Stromal cell of bone marrow (primary cell): ENCODE data around the gene ANKRD44.
A peak's percentile ranks its signal among the peaks of the same experiment; 100 is the strongest.

Source experiments
- DNase-seq: peaks from one replicate; pipeline ENCODE4 v3.0.0-alpha.2; 2012; ENCODE audit warnings: low read depth

Gene ANKRD44

GRCh38 chr2:197176522-197176921, 134.1 kb downstream of the ANKRD44 start:
- no peak for DNase-seq

DNA sequence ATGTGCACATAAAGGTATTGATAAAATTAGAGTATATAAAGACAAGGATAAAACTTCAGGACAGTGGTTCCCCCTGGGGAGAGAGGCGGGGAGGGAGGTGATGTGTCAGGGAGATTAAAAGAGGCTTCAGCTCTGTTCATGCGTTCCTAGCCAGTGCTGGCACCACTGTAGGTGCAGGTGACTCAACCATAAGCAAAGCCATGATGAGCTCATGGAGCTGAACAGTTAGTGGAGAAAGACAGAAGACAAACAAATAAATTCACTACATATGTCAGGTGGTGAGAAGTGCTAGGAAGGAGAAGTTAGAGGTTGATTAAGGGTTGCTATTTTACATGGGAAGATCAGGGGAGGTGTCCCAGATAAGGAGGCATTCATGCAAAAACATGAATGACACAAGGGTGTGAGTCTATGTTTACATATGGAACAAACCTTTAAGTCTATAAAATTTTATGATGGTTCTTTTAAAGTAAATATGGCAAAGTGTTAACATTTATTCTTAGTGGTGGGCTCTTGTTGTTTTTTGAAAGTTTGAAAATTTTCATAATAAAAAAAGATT, 136.0 kb downstream of the ANKRD44 start:
- DNase-seq: no peak

DNA sequence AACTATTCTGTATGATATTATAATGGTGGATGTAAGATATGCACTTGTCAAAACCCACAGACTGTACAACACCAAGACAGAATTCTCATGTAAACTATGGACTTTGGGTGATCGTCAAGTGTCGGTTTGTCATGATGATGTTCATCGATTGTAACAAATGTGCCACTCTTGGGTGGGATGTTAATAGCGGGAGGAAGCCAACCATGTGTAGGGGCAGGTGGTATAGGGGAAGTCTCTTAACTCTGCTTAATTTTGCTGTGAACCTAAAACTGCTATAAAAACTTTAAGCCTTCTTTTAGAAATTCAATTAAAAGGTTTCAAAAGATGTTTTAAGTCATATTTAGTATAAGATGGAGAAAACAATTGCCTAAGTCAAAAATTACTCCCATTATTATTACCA, 139.0 kb downstream of the ANKRD44 start:
- no peak for DNase-seq

DNA sequence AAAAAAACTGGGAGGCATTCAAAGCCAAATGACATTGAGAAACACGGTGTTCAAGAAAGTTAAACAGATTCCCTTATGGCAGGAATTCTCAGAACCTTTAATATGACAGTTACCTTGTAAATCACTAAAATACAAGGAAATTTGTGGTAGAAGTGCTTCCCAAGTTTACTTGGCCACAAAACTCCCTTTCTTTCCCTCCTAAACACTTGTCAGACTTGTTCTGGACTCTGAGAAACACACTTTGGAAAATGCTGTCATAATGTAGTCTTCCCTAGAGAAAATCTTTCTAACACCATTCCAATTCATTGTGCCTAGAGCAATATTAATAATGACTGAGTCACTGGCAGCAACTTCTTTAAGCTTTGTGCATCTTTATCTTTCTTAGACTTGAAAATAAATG, 140.4 kb downstream of the ANKRD44 start:
- DNase-seq: no peak

DNA sequence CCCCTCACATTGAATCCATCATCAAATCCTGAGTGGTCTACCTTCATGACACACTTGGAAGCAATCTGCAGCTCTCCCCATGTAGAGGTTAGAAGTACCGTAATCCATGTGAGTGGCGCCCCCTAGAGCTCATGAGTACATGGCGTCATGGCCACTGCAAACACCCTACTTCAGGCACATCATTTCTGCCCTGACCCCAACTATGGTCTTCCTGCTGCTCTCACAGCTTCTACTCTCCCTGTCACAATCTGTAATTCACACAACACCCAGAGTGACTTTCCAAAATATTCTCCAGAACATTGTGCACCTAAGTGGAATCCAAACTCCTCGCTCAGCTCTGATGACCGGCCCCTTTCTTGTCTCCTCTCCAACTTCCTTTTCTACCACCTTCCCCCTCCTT, 141.9 kb downstream of the ANKRD44 start:
- DNase-seq: peak; percentile 30

DNA sequence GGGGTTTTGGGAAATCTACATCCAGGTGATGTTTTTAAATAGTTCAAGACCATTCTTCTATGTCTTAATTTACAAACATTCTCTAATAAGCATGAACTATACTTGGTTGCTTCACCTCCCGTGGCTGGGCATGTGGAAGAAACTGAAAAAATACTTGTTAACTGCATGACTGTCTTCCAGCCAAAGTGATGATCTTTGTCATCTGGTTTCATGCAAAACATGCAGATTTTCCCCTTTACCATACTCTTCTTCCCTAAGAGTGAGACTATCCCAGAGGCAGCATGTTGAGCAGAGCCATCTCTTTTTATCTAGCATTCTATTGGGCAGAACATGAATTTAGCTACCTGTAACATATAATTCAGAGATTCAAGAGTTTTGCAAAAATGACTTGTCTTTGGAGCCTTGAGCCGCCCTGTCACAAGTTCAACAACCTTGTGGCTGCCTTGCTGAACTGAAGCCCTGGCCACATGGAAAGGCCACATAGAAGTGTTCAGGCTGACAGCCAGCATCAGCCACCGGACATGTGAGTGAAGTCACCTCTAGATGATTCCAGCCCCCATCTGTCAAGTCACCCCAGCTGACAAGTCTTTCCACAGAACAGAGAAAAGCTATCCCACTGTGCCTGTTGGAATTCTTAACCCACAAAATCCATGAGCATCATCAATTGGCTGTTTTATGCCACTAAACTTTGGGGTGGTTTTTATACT, 142.8 kb downstream of the ANKRD44 start:
- DNase-seq: no peak

DNA sequence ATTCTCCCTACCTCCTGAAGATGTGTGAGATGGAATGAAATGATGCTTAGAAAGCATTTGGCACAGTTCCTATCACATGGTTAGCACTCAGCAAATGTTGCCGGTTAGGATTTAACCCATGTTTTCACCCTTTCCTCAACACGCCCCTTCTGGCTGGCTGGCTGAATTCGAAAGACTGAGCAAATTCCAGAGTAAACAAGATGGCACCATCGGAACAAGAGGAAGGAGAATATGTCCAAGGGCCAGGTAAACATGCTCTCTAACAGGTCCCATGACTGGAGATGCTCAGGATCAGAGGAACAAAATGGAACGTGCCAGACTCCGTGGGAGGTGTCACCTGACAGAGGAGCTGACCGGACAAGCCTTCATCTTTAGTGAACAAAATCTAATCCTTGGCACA, 145.6 kb downstream of the ANKRD44 start:
- no peak for DNase-seq

DNA sequence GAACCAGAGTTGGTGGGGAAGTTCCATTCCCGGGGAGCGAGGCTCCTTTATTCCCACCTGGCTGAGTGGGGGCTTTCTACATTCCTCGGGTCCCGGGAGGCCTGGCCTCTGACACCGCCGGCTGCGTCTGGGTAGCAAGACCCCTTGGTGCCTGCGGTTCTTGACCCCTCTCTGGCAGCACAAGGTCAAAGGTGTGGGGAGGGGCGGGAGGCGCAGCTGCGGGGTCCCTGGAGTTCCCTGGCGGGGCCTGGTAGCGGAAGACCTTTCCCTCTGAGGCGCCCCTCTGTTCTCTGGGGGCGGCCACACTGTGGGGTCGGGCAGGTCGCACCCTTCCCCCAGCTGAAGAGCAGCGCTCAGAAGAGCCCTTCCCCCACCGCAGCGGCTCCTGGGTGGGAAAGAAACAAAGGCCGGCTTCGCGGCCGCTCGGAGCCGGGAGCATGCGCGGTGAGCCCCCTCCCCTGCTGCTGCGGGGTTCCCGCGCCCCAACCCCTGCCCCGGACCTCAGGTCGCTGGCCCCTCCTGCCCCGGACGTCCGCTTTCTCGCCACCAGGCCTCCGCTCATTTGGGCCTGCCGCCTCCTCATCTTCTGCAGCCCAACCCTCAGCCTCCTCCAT, 146.3 kb downstream of the ANKRD44 start:
- DNase-seq: no peak

GRCh38 chr2:197163712-197164140, 146.9 kb downstream of the ANKRD44 start:
- DNase-seq: no peak

DNA sequence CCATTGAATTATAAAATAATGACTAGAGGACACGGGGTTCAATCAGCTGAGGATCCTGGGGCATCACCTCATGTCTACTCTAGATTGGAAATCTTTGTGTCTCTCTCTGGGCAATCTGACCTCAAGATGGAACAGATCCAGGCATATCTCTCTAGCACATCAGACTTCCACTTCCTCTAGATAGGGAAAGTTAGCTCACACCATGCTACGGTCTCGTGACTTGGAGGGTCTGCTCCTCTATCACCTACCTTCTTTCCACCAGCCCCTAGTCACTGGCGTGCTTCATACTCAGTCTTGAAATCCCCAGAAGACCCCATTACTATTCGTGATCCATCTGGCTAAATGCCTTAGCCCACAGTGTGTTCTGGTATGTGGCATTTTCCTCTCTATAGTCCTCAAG, 148.8 kb downstream of the ANKRD44 start:
- no peak for DNase-seq

DNA sequence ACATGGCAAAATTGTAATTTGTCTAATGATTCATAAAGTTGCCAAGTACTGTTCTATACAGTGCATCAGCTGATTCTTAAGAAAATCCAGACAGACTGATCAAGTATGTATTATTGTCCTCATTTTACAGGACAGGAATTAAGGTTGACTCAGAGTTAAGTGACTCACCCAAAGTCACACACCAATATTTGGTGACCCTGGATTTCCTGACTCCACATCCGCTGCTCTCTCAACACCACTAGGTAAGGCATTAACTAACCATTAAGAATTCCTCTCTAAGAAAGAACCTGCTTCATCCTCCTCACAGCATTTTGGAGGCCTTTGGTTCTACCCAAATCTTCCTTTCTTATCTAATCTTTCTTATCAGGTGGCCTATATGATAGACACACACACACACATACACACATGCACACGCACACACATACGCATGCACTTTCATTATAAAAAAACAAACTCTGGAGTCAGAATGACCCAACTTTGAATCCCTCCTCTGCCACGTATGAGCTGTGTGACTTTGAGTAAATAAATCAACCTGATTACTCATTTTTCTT, 150.8 kb downstream of the ANKRD44 start:
- peak; percentile 19 for DNase-seq

- no peak for DNase-seq
Measured at GRCh38 chr2:197158591-197159550, 151.7 kb downstream of the ANKRD44 start.

- no peak for DNase-seq
Measured at GRCh38 chr2:197157879-197158537, 152.6 kb downstream of the ANKRD44 start.

DNA sequence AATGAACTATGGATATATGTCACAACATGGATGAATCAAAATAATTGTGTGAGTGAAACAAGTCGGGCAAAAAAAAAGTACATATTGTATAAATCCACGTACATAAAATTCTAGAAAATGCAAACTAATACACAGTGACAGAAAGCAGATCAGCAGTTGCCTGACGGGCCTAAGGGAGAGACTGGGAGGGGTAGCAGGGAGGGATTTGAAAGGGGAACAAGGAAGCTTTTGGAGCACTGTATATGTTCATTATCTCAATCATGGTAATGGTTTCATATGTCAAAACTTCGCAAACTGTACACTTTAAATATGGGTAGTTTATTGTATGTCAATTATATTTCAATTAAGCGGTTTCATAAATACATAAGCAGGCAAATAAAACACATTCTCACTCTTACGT, 153.8 kb downstream of the ANKRD44 start:
- no peak for DNase-seq

GRCh38 chr2:197152451-197153228, 157.9 kb downstream of the ANKRD44 start:
- DNase-seq: peak; percentile 16

GRCh38 chr2:197149546-197149945, 161.0 kb downstream of the ANKRD44 start:
- DNase-seq: no peak

DNA sequence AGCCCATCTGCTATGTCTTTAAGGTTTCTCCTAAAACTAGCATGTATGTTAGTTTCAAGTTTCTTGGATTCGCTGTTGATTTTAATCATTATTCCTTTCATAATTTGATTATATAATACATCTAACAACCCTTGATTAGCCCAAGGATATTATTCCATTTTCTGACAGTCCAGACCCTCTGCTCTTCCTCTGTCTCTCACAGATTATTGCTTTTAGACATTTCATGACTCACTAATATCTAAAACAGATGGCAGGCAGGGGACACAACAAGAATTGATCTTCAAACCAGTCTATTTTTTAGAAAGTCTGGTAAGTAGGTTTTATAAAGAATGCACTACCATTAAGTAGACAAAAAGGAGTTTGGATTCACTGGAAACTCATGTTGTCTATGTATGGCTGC, 162.2 kb downstream of the ANKRD44 start:
- no peak for DNase-seq

DNA sequence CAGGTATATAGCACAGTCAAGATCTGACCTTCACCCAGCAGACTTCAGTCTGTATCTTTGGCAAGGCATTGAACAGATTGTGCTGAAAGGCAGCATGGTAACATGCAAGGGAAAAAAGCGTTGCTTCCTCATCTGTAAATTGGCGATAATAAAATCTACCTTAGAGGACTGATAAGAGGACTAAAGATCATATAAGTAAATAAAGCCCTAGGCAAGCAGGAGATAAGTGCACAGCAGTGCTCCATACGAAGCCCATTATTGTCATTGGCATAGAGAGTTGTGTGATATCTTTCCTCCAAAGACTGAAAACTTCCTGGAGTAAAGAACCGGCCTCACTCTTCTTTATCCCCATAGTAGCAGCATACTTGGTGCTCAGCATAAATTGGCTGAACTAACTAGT, 162.6 kb downstream of the ANKRD44 start:
- DNase-seq: no peak

- no peak for DNase-seq
Measured at GRCh38 chr2:197146995-197147394, 163.6 kb downstream of the ANKRD44 start.

DNA sequence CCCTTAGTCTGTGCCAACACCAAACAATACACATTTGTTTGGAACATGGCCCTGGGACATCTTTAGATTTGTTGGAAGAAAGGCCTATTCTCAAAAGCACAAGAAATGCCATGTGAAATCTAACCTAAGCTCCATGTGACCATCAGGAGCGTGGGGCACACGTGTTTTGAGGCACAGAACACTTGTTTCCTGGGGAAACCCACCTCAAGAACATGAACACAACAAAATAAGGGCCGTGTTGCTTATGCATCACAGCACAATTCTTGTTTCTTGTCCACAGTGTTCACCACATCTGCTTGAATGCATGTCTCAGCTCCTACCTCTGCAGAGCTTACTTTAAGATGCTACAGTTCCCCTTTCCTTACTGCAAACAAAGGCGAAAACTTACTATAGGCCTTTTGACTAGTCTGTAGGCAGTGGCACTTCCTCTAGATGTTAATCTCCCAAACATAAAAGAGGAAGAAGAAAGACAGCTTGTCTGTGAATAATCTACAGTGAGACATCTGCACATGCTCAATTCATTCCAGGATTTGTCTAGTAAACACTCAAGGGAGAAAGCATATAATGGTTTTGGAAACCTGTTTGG, 165.0 kb downstream of the ANKRD44 start:
- no peak for DNase-seq
